Dermis microvascular lymphatic vessel endothelial cell (primary cell): ENCODE measurements around the gene SOX10. TPM values are rescaled to one million over a fixed set of nuclear protein-coding genes. Genes with fewer than 3 reads are reported as not detected.
A peak's percentile ranks its signal among the peaks of the same experiment; 100 is the strongest.

Source experiments
- DNase-seq, 2 donors: peaks; one replicate each; pipeline versions ENCODE4 v3.0.0 to v3.0.0-alpha.2; 2010; ENCODE audit warnings: low read depth in 2 of 2
- total RNA-seq: library from RNA; depleted of rRNA; stranded (reverse); fragments of >200 nt; gene quantifications from 2 replicates; pipeline ENCODE4 v1.2.1, GENCODE V29; 2014

Gene SOX10
- total RNA-seq, 1 donor from 2014 or later: not detected

DNA sequence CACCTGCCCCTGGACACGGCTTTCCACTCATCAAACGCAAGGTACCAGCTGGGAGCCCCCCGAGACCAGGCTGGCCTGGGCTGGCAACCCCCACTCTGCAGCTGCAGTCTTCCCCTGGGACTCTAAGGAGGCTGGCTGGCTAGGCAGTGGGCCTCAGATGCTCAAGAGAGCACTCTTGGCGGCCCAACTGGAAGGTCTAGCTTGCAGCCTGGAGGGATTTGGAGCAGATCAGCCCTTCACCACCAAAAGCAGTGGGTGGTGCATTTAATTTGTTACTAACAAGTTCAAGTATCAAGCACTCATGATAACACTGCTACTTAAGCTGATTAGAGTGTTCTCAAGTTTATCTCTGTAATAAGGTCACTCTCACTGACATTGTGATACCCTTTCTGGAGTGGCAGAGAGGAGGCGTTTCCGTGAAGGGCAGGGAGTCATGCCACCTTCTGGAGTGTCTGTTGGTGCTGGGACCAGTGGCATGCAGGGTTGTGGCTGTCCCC lies 52.4 kb downstream of the SOX10 start:
- DNase-seq: no peak

DNA sequence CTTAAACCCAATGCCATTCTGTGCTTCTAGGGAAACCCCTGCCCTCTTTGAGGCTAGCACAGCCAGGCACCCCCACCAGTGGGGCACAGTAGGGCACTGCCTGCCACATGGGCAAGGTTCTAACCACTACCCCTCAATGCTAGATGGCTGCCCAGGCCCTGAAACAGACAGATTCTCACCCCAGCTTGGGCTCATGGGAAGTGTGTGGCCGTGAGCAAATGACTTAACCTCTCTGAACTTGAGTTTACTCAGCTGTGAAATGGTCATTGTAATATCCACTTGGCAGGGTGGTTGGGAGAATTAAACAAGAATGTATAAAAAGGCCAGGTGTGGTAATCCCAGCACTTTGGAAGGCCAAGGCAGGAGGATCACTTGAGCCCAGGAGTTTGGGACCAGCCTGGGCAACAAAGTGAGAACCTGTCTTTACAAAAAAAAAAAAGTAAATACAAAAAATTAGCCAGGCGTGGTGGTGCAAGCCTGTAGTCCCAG lies 53.4 kb downstream of the SOX10 start:
- peak in 1 of 2 donors; percentile 52 for DNase-seq

DNA sequence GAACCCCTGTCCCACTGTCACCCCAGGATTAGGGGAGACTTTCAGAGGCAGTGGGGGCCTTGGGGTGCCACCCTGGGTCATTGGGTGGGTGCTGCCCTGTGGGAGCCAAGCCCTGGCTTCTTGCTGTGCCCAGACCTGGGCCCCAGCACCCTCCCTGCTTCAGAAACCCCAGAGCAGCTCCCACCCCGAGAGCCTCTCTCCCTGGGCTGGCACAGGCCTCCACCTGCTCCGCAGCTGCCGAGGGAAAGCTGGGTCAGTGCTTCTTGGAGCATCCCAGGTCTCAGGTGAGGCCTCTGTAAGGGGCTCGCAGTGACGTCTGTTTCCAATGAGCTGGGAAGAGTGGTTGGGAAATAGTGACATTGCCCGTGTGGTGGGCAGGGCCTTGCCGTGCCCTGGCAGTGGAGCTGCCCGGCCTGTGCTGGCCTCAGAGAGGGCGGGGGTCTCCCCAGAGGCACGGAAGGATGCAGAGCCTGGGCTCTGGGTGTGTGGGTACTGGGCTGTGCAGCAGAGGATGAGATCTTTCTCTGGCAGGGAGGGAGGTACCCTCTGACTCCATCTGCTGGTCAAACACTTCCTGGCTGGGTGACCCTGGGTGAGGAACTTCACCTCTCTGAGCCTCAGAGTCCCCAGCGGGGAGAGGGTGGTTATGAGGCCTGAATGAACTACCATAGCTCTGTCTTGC lies 53.9 kb downstream of the SOX10 start:
- peak in 1 of 2 donors; percentile 48 for DNase-seq

DNA sequence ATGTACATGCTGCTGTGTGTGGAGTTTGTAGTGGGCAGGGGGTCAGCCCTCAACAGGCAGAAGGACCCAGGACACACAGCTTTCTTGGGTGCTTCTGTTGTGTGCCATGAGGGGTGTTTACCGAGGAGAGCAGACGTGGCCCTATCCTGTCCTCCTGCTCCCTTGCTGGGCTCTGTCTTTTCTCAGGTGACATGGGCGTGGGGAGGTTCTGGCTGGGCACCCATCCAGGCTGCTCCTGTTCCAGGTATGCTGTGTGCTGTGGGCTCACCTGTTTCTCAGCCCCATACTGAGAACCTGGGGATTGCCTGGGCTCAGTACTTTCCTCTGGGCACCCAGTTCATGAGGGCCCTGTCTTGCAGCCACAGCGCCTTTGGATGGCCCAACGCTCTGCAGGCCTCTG lies 55.0 kb downstream of the SOX10 start:
- no peak for DNase-seq

DNA sequence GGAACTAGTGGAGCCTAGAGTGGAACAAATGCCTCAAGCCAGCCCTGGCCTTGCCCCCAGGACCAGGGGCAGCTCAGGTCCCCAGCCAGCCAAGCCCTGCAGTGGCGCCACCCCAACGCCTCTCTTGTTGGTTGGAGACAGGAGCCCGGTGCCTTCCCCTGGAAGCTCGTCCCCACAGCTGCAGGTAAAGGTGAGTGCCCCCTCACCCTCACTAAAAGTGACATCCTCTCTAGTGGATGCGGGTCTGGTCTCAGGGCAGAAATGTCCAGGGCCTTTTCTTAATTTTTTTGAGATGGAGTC lies 56.8 kb downstream of the SOX10 start:
- DNase-seq: no peak

DNA sequence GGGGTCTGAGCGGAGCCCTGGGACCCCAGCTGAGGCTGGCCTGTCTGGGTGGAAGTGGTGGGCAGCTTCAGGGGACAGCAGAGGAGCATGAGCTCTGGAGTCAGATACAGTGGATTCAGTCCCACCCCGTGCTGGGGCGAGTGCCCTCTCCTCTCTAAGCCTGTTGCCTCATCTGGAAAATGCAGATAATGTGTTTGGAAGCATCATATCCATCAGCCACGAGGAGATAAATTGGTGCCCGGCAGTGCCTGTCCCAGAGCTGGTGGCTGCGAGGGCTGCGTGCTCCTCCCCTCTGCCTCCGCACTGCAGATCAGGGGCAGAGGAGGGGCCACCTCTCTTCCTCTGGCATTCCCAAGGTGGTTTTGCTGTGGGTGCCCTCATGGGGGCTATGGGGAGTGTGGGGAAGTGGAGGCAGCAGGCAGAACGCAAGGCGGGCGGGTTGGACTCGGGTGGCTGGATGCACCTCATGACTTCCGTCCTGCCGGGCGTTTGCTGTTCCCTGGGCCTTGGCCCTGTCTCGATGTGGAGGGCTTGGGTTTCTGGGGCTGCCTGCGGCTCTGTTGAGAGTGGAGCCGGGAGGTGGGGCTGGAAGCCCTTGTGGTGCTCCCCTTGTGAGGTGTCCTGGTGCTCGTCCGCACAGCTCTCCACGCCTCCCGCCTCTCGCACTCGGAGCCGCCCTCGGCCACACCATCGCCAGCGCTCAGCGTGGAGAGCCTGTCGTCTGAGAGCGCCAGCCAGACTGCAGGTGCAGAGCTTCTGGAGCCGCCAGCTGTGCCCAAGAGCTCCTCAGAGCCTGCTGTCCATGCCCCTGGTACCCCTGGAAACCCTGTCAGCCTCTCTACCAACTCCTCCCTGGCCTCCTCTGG lies 57.4 kb downstream of the SOX10 start:
- DNase-seq: no peak

DNA sequence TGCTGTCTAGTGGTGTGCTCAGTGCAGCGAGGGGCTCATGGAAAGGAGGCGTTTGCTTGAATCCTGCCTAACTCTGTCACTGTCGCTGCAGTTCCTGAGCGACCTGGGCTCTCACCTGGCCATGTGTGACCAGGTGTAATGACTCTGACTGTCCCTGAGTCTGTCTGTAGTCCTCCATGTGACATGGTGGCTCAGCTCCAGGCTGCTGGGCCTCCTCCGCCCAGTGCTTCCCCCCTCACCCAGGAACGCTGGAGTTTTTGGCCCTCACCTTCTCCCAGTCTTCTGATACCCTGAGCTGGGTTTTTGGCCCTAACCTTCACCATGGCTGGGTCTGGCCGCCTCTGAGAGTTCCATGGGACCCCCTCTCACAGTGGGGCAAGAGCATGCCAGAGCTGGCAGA lies 58.0 kb downstream of the SOX10 start:
- DNase-seq: no peak

DNA sequence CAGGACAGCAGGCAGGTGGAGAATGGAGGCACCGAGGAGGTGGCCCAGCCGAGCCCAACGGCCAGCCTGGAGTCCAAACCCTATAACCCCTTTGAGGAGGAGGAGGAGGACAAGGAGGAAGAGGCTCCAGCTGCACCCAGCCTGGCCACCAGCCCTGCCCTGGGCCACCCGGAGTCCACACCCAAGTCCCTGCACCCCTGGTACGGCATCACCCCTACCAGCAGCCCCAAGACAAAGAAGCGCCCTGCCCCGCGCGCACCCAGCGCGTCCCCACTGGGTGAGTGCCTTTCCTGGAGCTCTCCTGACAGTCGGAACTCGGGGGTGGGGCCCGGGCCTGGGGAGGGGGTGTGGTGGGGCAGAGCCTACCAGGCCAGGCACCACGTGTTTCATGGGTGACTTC lies 58.6 kb downstream of the SOX10 start:
- no peak for DNase-seq

DNA sequence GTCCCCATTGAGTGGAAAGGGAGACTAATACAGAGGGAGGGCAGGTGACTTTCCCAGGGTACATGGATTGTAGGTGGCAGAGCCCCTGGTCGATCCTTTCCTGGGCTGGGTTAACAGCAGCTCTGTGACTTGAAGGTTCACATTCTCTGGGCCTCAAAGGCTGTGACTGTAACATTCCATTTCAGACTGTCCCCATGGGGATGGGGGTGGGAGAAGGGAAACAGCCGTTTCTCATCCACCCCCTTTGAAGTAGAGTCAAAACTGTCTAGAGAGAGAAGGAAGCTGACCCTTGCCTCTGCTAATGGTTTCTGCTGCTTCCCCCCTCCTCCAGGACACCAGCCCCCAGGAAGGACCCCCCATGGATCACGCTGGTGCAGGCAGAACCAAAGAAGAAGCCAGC lies 59.0 kb downstream of the SOX10 start:
- no peak for DNase-seq

DNA sequence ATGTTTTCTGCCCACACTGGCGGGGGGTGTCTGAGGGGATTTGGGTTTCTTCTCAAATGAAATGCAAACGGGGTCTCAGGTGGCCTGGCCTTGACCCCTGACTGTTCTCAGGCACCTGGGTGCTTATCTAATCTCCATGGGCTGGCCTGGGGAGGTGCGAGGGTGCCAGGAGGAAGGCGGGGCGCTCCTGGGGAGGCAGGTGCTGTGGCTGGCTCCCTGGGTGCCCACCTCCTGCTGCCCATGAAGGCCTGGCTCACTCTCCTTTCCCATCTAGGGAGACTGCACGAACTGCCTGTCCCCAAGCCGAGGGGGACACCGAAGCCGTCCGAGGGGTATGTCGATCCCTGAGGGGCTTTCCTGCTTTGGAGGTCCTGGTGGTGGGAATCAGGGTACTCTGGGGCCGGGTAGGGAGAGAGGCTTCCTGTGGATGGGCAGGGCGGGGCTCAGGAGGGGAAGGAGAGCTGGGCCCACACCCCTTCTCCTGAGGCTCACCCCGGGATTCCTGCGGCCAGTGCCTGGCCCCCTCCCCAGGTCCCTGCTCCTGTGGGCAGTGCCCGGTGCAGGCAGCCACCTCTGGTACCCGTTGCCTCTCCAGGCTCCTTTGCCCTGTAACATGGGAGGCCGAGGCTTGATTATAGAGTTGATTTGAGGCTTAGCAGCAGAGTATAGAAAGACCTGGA lies 59.8 kb downstream of the SOX10 start:
- no peak for DNase-seq

DNA sequence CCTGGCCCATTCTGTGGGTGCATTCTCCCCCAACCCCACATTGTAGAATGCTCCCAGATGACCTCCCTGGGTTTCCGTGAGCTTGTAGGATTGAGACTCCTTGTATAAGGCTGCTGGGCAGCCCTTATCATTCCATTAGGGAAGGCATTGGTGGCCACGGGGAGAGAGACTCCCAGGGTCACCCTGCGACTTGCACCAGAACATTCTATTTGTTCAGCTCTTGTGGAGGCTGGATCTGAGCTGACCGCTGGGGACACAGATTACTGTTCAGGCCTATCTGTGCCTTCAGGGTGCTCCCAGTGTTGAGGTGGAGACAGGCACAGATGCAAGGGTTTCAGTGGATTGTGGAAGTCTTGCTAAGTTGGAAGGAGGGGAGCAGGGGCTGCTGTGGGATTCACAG lies 60.4 kb downstream of the SOX10 start:
- no peak for DNase-seq

Other genes with a start within 250 kb of the SOX10 start
- 16.9 and 24.6 TPM in 2 replicates for gene GCAT, start 176.6 kb downstream of the SOX10 start, total RNA-seq
- gene GALR3, start 161.2 kb downstream of the SOX10 start, total RNA-seq: 0.13 TPM in 1 of 2 replicates, not detected in the other
- 20.5 and 23.4 TPM in 2 replicates for gene ANKRD54, start 140.2 kb downstream of the SOX10 start, total RNA-seq
- gene EIF3L, start 135.1 kb downstream of the SOX10 start, total RNA-seq: 290 and 470 TPM in 2 replicates
- 21.3 and 37.3 TPM in 2 replicates for gene MICALL1, start 78.3 kb downstream of the SOX10 start, total RNA-seq
- under 0.01 and 0.13 TPM in 2 replicates for gene C22orf23, start 31.0 kb downstream of the SOX10 start, total RNA-seq
- gene POLR2F, start 30.9 kb downstream of the SOX10 start, total RNA-seq: 38.8 and 44.9 TPM in 2 replicates
- gene PICK1, start 72.8 kb upstream of the SOX10 start, total RNA-seq: 6.5 and 11.5 TPM in 2 replicates
- gene SLC16A8, start 99.6 kb upstream of the SOX10 start, total RNA-seq: under 0.01 and 0.13 TPM in 2 replicates
- gene BAIAP2L2, start 126.1 kb upstream of the SOX10 start, total RNA-seq: 0.25 TPM in 1 of 2 replicates, not detected in the other
- gene PLA2G6, start 197.3 kb upstream of the SOX10 start, total RNA-seq: 1.5 and 3.5 TPM in 2 replicates
- 34.9 and 122 TPM in 2 replicates for gene MAFF, start 217.4 kb upstream of the SOX10 start, total RNA-seq